Kidney tubule cell (primary cell): ENCODE data around the gene PERM1.
"Not testable (repeated sequence)": the region's sequence is repeated elsewhere in the genome, so short reads cannot be mapped to it uniquely, and the experiment has no call there.

Experiments
- DNase-seq: peaks from one replicate; pipeline ENCODE4 v3.0.0-alpha.2; 2018; ENCODE audit warnings: low spot score

Gene PERM1

GRCh38 chr1:981955-982558 lies at the start of gene PERM1:
TSS of gene PERM1 (minus strand) at chr1:982093. CDS start at chr1:981029, 1,064 bp downstream.
- DNase-seq: no peak

DNA sequence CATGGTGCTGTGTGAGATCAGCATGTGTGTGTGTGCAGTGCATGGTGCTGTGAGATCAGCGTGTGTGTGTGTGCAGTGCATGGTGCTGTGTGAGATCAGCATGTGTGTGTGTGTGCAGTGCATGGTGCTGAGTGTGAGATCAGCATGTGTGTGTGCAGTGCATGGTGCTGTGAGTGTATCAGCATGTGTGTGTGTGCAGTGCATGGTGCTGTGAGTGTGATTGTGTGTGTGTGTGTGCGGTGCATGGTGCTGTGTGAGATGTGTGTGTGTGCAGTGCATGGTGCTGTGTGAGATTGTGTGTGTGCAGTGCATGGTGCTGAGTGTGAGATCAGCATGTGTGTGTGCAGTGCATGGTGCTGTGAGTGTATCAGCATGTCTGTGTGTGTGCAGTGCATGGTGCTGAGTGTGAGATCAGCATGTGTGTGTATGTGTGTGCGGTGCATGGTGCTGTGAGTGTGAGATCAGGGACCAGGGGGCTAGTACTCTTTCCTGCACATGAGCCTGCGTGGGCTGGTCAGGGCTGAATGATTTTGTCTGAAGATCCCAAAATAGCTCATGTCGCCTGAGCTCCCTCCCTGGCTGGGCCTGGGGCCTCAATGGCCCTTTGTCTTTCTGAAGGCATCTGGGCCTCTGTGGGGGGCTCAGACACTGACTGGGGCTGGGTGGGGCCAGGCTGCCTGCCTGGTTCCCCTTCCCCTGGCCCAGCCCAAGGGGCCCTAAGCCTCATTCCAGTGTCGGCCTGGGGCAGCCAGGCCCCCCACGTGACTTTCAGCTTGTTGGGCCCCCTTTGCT lies 49.2 kb upstream of the PERM1 start:
- not testable (repeated sequence) for DNase-seq

GRCh38 chr1:1027791-1028190 lies 45.9 kb upstream of the PERM1 start:
- DNase-seq: peak; percentile 30

DNA sequence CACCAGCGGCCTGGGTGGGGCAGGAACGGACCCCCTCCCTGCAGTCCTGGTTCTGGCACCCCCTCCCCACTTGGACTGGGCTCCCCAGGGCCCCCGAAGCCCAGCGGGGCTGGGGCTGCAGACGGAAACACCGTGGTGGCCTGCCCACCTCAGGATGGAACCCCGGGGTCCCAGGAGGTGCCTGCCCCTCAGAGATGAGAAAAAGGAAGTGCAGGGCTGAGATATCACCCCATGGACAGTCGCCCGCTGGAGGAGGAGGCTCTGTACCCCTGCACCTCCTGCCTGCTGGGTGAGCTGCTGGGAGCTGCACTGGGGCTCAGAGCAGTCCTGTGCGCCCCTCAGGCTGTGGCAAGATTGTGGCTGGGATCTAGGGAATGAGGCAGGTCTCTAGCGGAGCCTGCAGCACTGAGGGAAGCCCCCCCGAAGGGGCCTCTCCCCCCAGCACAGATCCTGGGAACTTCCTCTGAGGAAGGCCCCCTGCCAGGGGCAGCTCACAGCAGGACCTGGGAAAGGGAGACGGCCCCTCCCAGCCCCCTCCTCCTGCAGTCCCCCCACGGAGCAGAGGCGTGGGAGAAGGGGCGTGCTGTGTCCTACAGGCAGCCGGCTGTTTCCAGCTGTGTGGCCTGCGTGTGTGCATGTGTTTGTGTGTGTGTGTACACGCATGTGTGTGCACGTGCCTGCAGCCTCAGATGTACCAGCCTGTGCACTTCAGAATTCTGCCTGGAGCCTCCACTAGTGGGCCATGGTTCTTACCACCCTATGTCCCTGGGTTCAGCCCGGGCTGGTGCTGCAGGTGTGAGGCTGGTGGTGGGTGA lies 44.9 kb upstream of the PERM1 start:
- DNase-seq: no peak

DNA sequence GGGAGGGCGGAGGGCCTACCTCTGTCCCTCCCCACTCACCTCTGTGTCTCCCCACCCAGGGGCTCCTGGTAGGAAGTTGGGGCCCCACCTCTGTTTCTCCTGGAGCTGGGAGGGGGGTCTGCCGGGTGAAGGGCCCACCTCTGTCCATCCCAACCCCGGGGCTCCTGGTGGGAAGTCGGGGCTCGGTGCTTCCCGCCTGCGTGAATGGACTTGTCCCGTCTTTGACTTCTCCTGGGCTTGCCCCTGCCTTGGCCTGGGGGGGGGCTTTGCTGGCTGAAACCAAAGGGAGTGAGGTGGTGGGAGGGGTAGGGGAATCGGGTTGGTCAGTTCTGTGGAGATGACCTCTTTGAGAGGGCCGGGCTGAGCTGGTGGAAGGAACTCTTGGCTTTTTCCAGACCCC lies 43.8 kb upstream of the PERM1 start:
- no peak for DNase-seq

DNA sequence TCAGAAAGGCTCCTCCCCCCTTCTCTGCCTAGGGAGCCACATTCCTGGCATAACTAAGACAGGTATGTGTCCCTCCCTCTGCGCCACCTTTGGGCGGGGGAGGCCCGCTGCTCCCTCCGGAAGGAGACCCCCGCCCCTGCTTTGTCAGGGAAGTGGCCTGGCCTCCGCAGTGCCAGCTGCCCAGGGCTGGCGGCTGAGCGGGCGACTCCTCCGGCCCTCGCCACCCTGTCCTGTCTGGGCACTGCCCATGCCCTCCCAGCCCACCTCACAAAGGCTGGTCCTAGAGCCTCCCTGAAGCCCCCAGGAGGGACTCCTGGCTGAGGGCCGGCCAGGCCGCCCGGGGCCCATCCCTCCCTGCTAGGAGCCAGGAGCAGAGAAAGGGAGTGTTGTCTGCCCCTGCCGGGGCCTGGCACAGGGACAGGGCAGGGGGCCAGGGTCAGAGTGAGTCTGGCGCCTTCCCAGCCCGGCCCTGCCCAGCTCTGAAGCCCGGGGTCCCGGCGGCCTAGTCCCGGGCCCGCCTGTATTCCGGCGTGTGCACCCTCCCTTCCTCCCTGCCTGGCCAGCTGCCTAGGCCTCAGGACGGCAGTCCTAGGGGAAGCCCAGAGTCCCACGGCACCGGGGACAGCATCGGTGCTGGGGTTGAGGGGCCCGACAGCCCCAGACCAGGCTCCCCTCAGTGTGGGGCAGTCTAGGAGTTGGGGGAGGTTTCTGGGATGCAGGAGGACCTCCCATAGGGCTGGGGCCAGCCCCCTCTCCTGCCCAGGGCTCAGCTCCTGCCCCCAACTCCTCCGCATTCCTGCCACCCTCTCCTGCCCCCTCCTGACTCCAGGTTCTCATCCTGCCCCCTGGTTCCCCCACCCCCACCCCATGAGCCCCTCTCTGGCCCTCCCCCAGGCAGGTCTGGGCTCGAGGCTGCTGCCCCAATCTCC lies 43.1 kb upstream of the PERM1 start:
- DNase-seq: peak; percentile 95

GRCh38 chr1:1024149-1024770 lies 42.4 kb upstream of the PERM1 start:
- no peak for DNase-seq

DNA sequence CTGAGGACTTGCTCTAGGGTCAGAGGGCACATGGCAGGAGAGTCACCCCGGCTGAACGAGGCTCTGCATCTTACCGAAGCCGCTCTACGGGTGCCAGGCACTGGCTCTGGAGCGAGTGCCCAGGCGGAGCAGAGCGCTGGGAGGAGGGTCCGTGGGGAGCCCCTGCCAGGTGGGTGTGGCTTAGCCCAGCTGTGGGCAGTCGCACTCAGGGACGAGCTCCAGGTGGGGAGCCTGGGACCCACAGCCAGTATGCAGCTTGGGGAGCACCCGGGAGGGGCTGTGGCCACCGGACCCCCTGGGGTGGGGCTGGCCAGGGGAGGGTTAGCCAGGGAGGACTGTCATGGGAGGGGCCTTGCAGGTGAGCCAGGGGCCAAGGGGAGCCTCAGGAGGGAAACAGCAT lies 41.8 kb upstream of the PERM1 start:
- DNase-seq: peak; percentile 44

- DNase-seq: no peak
Observed at GRCh38 chr1:1022302-1023009, 40.6 kb upstream of the PERM1 start.

- DNase-seq: peak; percentile 78
Observed at GRCh38 chr1:1021920-1022259, 40.0 kb upstream of the PERM1 start.

DNA sequence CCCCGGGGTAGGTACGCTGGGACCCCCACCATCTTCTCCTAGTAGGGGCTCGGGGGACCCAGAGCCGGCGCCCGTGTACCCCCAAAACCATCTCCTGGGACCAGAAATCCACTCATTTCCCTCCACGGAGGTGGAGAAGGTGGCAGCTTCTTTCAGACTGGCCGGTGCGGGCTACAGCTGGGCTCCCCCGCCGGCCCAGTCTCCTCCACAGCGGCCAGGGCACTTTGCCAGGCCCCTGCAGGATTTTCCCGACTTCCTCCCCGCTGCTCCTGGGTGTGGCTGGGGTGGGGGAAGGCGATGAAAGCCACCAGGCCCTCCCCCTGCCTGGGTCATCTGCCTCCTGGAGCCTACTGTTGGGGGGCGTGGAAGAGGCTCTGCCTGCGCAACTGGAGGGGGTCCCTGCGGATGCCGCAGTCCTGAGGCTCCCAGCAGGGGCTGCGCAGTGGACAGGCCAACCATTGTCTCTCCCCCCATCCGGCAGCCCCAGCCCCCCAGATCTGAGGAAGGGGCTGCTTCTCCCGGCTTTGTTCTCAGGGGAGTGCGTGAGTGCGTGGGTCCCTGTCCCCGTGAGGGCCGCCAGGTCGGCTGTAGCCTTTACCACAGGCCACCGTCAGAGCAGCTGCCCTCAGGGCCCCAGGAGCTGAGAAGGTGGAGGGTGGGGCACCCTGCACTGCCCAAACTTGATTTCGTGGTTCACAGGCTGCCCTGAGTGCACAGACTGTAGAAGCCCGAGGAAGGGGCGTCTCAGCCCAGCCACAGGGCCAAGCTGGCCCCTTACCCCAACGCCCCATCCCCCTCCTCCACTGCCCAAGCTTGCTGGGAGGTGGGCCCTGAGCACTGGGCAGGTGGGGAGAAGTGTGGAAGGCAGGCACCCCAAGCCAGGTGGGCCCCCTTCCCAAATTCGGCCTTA lies 39.4 kb upstream of the PERM1 start:
- DNase-seq: peak; percentile 86

DNA sequence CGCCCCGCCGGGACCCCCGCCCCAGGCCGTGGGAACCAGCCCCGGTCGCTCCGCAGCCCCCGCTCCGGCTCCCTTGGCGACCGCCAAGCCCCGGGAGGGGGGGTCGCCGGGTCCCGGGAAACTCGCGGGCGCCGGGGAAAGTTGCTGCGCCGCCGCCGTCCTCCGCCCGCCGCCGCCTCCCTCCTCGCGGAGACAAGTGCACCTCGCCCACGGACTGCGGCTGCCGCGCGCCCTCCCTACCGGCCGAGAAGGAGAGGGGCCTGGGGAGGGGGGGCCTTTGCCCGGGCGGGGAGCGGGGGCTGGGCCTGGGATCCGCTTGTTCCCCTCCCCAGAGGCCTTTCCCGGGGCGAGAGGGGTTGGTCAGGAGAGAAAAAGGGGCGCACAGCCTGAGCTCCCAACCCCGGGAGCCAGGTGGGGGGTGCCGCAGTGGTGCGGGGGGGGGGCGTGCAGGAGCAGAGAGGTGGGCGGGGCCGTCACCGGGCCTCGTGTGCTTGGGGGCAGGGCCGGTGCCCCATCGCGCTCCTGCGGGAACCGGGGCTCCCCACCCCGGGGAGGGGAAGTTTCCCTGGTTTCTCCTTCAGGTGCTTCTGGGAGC lies 38.6 kb upstream of the PERM1 start:
- peak; percentile 48 for DNase-seq

DNA sequence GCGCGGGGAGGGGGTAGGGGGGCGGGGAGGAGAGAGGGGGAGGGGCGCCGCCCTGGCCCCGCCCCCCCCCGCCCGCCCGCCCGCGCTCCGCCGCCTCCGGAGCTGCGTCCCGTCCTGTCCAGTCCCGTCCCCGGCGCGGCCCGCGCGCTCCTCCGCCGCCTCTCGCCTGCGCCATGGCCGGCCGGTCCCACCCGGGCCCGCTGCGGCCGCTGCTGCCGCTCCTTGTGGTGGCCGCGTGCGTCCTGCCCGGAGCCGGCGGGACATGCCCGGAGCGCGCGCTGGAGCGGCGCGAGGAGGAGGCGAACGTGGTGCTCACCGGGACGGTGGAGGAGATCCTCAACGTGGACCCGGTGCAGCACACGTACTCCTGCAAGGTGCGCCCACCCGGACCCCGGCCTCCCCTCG lies 38.1 kb upstream of the PERM1 start, which contains the start of gene AGRN:
Gene AGRN (plus strand): TSS at position 121 of the 405 bp plus-strand sequence. CDS start 53 bp downstream, at position 174.
- no peak for DNase-seq

DNA sequence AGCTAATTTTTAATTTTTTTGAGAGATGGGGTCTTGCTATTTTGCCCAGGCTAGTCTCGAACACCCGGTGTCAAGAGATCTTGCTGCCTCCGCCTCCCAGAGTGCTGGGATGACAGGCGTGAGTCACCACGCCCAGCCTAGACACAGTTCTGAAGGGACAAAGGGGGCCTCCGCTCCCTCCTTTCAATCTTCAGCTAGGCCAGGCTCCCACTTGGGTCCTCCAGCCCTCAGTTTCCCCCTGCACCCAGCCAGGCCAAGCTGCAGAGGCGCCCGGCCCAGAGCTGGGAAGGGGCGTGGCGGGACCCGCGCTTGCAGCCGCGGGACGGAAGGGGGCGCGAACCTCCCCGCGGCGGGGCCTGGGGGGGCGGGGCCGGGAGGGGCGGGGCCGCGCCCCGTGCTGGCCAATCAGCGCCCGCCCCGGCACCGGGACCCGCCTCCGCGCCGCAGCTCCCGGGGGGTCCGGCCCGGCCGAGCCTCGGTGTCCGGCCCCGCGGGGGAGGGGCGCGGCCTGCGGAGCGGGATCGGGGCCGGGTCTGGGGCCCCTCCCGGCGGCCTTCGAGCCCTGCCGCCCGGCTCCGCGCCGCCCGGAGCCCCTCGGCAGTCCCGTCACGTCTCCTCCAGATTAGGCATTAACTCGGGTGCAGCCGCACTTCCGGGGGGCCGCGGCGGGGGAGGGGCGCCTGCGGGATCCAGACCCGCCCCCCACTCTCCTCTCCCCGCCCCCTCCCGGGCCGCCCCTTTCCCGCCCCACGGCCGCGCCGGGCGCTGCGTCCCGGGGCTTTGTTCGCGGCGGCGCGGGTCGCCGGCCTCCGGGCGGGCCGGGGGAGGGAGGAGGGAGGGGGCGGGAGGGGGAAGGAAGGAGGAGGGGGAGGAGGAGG lies 37.5 kb upstream of the PERM1 start:
- peak; percentile 96 for DNase-seq

- DNase-seq: not testable (repeated sequence)
Observed at GRCh38 chr1:1018321-1018685, 36.4 kb upstream of the PERM1 start.

- not testable (repeated sequence) for DNase-seq
Observed at GRCh38 chr1:1017397-1018320, 35.8 kb upstream of the PERM1 start.
